AG20443 (cell line): Measurements from ENCODE around the gene SHISA7.
"Not testable (repeated sequence)": the region's sequence is repeated elsewhere in the genome, so short reads cannot be mapped to it uniquely, and the experiment has no call there.

ENCODE experiments used
- DNase-seq: peaks from one replicate; pipeline ENCODE4 v3.0.0; 2012; ENCODE audit warnings: low spot score, mixed read lengths

Gene SHISA7

DNA sequence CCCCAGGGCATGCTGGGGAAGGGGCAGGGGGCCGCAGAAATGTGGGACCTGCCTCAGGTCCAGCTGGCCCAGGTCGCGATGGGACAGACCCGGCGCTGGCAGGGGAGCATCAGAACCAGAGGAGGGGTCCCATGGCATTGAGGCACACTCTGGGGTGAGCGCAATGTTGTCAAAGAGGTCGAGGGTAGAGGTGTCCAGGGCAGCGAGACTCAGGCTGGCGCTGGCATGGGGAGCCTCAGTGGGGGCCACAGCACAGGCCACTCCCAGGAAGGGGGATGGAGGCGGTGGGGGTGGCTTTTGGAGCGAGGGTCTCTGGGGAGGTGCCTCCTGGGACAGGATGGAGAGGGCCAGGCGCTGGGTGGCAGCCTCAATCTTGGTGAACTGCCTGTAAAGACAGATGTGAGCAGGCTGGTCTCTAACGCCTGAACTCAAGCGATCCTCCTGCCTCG is 20.5 kb upstream of the SHISA7 start:
- no peak for DNase-seq

DNA sequence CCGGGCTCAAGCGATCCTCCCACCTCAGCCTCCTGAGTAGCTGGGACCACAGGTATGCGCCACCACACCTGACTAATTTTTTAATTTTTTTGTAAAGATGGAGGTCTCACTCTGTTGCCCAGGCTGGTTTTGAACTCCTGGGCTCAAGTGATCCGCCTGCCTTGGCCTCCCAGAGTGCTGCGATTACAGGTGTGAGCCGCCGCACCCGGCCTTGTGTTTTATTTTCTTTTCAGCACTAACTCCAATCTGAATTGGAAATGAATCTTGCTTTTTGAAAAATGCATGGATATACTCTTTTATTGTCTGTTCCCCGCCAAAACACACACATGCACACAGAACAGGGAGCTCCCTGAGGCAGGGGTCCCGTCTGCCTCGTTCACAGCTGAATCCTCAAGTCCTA is 19.6 kb upstream of the SHISA7 start:
- DNase-seq = no peak

DNA sequence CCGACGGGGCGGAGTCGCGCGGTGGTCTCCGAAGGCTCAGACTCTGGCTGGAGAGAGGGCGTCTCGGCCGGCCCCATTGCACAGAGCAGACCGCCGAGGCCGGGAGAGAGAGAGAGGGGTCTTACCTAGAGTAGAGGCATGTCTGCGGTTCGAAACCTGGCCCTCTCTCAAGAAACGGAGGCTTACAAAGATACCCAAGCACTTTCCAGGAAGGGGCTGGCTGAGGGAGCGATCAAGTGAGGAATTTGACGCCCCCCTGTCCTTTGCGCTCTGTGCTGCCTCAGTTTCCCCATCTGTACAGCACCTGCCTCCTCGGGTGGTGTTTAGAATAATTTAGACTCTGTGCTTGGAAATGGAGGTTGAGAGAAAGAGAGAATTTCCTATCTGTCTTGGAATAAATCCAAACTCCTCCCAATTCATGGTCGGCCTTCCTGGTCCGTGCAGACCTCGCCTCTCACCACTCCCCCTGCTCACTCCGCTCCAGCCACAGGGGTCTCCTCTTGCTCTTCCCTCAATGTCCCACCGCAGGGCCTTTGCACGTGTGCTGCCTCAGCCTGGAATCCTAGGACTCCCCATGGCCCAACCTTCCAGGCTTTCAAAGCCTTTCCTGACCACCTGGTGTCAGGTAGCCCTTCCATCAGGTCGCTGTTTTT is 19.0 kb upstream of the SHISA7 start:
- DNase-seq = peak; percentile 50

DNA sequence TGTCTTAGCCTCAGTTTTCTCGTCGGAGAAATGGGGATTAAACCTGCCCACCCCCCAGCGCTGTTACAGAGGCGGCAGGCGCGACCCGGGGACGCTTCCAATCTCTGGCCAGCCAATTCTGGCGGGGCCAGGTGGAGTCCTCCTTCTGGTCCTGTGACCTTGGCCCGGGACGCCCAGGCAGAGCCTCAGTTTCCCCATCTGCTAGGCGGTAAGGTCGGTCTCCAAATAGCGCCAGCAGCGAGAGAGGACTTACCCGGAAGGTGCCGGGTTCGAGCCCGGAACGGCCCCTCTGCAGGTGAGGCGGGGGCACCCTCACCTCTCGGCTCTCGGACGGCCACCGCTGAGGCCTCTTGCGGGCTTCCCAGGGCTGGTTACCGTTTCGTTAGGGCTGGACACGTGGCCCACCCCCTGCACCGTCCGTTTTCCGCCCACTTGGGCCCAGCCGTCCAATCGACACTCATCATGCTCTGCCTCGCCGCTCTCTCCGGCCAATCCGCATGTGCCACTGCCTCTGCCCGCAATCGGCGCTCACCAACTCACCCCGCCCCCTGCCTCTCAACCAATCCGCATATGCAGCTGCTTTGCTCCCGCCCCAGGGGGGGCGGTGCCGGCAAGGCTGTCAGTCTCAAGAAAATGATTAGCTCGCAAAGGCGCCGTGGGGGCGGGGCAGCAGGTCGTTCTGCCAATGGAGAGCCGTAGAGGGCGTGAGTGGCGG is 18.3 kb upstream of the SHISA7 start, which contains the start of gene ISOC2:
TSS of gene ISOC2 (minus strand) at position 384 of the 715 bp plus-strand sequence. CDS start 5,156 bp downstream, outside the sequence.
- DNase-seq = peak; percentile 99

DNA sequence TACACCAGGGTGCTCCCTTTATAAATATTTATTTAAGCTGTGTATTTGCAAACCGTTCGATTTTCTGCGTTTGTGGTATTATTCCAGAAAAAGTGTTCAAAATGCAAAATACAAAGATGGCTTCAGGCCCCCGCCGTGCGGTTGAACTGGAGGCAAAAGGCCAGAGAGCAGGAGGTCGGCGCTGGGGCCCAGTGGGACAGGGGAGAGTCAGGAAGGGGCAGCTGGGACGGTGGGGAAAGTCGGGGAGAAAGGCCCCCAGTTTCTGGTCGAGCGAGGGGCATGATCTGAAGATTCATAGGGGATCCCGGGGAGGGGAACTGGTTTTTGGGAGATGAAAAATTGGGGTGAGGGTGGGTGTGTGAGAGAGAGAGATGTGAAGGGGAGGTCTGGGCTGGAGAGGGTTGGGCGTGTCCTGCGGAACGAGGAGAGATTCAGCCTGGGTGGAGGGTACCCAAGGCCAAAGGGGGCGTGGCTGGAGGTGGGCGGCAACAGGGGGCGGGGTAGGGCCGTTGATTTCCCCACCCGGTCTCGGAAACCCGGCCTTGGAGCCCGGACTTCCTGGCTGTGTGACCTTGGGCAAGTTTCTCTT is 17.7 kb upstream of the SHISA7 start:
- peak; percentile 94 for DNase-seq

DNA sequence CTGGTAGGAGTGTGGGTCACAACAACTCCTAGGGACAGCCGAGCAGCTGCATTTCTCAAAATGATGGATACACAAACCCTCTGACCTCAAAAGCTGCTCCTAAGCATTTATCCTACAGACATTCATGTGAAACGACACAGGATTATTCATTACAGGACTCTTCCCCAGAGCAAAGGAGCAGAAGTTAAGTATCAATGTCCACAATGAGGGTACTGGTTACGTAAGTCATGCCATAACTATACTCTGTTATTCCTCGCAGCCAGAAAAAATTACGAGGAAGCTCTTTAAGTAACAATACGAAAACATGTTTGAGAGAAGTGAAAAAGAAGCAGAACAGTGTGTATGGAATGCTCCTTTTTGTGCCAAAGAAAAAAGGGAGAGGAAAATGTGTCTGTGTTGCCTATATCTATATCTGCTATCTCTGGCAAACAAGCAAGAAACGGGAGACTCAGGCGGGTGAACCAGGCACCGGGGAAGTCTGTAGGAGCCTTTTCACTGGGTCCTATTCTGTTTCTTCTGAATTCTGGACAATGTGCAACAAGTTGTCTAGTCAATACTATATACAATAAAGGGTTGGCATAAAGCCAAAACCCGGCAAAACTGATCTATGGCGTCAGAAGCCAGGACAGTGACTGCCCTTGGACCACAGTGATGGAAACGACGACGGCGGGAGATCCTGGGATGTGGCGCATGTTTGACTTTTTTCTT is 17.0 kb upstream of the SHISA7 start:
- no peak for DNase-seq

DNA sequence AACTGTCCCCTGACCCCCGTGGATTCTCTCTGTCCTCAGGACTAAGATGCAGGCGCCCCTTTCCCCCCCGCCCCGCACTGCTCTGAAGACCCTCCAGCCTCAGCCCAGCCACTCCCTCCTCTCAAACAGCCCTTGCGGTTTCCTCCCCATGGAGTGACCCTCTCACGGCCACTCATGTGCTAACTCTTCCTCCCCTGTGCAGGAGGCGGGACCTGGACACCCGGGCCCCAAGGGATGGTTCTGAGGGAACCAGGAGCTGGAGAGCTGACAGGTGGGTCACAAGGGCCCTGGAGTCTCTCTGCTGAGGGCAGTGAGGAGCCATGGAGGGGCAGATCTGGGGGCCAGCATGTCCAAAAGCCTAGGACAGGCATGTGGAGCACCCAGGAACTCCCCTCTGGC is 16.4 kb upstream of the SHISA7 start:
- no peak for DNase-seq

DNA sequence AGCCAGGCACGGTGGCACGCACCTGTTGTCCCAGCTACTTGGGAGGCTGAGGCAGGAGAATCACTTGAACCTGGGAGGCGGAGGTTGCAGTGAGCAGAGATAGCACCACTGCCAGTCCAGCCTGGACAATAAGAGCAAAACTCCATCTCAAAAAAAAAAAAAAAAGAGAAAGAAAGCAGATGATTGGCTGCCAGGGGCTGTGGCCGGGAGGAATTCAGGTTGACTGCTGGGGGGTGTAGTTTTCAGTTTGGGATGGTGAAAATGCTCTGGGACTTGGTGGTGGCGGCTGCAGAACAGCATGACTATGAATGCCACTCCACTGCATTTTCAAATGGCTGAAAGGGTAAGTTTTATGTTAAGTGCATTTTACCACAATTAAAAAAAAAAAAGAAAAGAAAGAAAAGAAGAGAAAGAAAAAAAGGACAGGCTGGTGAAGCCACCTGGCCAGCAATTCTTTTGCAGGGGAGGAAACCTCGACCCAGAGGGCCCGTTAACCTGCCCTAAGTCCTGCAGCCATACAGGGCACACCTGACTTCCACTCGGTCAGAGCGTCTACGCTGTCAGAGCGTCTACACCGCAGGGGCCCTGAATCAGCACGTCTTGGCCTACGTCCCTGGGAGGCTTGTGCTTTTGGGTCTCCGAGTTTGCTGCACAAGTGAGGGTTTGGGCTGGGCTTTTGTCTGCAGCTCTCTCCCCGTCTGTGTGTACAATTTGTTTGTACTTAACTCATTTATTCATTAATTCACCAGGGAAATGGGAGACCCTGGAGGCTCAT is 14.8 kb upstream of the SHISA7 start:
- DNase-seq = no peak

DNA sequence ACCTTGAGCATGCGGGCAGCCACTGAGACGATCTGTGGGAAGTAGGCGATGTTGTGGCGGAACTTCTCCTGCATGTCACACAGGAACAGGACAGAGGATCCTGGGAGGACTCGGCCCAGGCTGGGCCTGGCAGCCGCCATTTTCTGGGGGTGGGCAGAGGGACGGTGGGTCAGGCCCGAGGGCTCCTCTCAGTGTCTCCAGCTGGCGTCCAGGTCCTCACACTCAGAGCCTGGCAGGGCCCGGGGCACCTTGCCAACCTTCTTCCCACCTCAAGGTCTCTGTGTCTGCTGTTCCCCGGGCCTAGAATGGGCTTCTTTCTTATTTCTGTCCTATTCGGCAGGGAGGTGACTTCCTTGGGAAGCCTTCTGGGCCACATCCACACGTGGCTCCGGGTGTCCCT is 13.2 kb upstream of the SHISA7 start:
- no peak for DNase-seq

DNA sequence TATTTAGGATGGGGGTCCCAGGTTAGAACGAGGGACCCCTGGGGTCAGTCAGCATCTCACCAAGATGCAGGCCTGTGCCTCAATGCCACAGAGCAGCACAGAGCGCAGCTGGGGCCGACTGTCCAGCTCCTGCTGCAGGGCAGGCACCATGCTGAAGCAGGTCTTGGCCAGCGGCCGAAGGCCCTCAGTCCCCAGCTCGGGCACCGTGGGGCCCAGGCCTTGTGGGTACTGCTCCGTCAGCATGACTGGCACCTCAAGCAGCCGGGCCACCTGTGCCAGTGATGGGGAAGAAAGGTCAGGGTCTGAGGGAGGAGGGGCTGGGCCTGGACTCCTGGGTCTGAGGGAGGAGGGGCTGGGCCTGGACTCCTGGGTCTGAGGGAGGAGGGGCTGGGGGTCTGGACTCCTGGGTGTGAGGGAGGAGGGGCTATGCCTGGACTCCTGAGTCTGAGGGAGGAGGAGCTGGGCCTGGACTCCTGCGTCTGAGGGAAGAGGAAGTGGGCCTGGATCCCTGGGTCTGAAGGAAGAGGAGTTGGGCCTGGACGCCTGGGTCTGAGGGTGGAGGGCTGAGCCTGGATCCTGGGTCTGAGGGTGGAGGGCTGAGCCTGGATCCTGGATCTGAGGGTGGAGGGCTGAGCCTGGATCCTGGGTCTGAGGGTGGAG is 12.6 kb upstream of the SHISA7 start:
- DNase-seq = no peak

DNA sequence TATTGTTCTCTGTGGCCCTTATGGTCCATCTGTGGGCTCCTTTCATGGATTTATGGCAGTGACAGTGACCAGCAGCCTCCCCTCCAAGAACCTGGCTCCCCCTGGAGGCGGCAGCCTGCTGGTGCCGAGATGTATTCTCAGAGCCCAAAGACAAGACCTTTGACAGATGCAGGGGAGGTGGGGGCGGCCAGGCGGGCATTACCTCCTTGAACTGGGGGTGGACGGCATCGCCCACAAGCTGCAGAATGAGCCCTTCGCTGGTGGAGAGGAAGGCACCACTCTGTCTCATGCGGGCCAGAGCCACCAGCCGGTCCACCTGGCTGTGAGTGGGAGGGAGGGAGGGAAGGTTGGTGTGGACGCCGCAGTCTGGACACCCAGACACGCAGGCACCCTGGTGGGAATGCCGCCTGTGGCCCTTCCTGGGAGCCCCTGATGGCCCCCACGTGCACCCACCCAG is 11.7 kb upstream of the SHISA7 start:
- peak; percentile 68 for DNase-seq

DNA sequence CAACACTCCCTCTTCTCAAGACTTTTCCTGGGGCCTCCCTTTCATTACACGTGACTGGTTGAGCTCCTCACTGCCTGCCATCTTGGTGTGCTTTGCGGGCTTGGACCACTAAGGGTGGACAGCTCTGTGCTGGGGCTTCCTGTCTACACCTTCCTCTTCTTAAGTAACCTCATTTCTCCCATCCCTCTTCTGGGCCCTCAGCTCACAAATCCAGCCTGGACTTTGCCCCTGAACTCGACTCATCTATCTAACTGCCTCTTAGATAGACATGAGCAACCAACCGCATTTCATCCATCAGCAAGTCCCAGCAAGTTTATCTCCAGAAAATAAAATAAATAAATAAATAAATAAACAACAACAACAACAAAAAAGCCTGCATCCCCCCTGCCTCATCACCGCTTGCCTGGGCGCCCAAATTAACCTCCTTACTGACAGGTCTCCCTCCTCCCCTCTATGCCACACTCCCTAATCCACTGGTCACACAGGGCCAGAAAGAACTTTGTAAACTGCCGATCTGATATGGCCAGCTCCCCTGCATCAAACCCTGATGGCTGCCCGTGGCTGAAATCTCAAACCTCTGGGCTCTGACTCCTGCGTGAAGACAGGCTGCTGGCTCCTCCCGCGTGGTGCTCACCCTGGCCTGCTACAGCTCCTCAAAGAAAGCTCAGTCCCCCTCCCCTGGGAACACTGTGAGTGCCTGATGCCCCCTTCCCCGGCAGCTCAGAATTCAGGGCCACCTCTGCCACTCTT is 10.6 kb upstream of the SHISA7 start:
- DNase-seq = no peak

DNA sequence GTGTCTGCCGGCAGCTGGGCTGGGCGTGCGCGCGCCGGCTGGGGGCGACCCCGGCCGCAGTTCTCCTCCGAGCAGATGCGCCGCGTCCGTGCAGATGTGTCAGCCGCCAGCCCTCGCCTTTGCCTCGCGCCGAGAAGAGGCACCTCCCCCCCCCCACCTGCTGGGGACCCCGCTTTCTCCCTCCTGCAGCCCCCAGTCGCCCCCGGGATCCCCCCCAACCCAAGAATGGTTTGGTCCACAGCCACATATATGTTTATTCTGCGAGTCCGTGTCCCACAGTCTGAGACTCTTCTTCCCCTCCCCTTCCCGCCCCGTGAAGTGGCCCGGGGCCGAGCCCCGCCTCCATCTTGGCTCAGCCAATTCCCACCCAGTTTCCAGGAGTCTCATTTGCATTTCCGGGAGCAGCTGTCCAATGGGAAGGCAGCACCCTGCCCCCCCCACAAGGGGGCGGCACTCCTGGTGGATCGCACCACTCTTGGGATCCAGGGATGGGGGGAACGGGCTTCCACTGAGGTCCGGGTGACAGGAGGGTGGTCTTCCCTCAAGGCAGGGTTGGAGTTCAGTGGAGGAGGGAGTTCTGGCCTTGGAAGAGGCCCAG is 9.7 kb upstream of the SHISA7 start:
- DNase-seq = peak; percentile 86

DNA sequence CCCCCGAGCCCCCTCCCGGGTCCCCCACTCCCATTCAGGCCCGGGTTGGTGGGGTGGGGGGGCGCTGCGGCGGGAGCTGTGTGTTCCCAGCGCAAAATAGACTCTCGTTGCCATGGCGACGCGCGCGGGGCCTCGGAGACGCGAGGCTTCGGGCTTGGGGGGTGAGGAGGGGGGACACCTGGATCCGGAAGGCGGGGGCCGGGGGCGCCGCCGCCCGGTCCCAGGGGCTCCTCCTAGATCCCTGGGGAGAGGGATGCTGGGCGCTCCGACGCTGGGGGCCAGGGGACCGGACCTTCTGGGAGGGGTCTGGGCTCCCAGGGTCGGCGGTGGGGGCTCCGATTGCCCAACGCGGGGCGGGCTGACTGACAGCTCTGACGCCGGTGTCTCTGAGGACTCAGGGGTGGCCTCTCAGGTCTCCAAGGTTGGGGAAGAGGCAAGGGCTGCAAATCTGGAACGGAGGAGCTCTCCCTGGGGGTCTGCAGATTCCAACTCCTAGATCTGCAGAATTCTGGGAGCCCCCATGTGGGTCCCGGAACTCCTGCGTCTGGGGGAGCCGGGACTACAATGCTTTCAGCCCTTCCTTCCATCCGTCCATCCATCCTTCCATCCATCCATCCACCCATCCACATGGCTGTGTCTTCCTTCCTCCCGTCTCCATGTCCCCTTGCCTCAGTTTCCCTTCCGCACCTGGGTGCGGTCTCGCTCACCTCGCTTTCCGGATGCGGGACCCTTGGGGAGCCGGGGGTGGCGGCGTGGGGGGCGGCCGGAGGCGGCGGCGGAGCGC is 9.1 kb upstream of the SHISA7 start:
- no peak for DNase-seq

DNA sequence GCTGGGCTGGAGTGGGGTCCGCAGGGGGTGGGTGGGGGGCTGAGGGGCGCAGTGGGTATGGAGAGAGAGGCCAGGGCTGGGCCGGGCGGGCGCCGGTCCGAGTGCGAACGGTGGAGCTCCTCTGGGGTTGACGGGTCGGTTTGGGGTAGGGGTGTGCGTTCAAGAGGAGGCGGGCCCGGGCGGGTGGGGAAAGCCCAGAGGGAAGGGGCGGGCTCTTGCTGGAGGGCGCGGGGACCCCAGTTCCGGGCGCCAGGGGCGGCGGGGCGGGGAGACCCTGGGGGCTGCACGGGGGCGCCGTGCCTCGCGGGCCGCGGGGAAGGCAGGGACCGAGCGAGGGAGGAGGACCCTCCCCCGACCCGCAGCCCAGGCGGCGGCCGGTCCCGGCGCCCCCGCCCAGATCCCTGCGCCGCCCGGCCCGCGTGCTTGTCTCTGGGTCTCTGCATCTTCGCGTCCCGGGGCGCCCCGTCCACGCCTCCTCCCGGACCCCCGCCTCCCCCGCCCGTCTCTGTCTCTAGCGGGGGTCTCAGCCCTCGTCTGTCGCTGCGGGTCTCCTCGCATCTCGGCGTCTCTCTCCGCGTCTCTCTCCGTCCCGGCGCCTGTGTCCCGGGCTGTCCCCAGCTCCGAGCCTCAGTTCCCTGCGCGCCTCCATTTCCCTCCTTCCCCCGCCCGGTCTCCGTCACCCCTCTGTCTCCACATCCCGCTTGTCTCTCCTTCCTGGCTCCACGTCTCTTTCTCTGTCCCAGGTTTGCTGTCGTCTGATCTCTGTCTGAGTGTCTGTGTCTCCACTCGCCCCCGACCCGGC is 8.3 kb upstream of the SHISA7 start:
- DNase-seq = no peak

DNA sequence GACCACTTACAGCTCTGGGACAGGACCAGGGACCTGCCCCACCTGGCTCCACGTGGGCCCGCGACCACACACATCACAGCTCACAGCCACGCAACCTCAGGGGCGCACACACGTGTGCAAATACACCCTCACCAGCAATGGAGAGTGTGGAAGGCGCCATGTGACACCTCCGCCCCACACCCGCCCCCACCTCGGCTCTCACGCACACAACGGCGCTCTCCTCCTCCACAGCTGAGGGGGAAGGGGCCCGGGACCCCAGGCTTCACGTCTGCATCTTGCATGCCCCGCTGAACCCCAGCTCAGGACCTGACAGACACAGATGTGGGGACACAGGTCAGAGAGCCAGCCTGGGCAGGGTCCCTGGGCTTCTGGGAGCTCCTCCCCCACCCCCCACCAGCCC is 6.4 kb upstream of the SHISA7 start:
- no peak for DNase-seq

DNA sequence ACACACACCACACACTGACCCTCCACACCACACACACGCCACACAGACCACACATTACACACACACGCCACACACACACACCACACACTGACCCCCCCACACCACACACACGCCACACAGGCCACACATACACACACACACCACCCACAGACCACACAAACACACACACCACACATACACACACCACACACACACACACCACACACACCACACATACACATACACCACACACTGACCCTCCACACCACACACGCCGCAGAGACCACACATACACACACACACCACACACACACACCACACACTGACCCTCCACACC is 5.0 kb upstream of the SHISA7 start:
- not testable (repeated sequence) for DNase-seq

DNA sequence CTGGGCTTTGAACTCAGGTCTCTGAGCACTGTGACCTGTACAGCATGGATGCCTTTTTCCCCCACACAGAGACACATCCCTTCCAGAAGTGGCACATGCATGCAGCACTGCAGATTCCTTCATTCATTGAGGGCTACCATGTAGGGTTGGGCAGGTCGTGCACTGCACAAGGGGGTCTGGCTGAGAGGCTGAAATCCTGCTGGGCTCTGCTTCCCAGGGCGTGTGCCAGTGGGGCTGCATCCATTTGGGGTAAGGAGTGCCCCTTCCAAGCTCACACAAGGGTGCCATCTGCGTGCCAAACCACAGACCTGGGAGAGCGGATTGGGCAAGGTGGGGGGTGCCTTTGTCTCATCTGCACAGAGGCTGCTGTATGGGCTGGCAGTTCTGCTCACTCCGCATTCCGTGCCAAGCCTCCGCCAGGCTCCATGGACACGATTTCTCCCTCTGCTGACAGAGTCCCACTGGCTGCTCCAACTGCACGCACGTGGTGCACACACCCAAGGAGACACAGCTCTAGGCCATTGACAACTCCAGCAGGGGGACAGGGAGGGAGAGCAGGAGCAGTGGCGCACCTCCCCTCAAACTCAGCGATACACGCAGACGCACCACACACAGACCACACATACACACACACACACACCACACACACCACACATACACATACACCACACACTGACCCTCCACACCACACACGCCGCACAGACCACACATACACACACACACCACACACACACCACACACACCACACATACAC is 4.5 kb upstream of the SHISA7 start:
- DNase-seq = peak; percentile 77
